Measurements from ENCODE around the gene TMED10.

The TMED10 gene

GRCh38 chr14:75126121-75126544 is 50.3 kb downstream of the TMED10 start:
- Histone ChIP-seq H3K9me3 (ENCODE audit: control insufficient read depth, insufficient read depth, low read depth, low read length) (no peaks in the 10 kb centered on the region), H3K4me1 (ENCODE audit: control insufficient read depth, insufficient read depth, low read length) (peaks cover 19% of the 10 kb centered on the region), H3K4me3 (ENCODE audit: low read depth, low read length) (peak overlapping the region; percentile 98), H3K27ac (ENCODE audit: extremely low read depth, low read depth, low read length) (peak overlapping the region; percentile 94), H3K36me3 (ENCODE audit: control insufficient read depth in 2 of 2, insufficient read depth in 1 of 2, low read length in 2 of 2) (peaks cover 0 to 17% of the 10 kb centered on the region in 2 experiments; a peak in 2 of 3 replicates)
- ChIA-PET CTCF (interaction anchor here (0.6 to 1.9 kb wide), 3 partner anchors 10 to 169 kb away, joined by 3 to 10 read pairs (median 5); partner anchors contain the start of gene ACYP1), POLR2A (interaction anchor here (0.6 to 1.7 kb wide), 9 partner anchors 15 to 371 kb away, joined by 3 to 7 read pairs (median 3); partner anchors contain the start of genes FOS, YLPM1 and ZC2HC1C)
- no peak for TF ChIP-seq ZNF777 (tag by site-specific recombination; IDR thresholded peaks at IDR 0.05; ENCODE audit: borderline replicate concordance)
- TF ChIP-seq ZSCAN30 (tag by site-specific recombination; IDR thresholded peaks at IDR 0.05): no peak
- TF ChIP-seq ZNF473 (tag by site-specific recombination; IDR thresholded peaks at IDR 0.05): no peak
- no peak for TF ChIP-seq ZNF416 (tag by site-specific recombination; IDR thresholded peaks at IDR 0.05)
- TF ChIP-seq TSHZ1 (tag by site-specific recombination; IDR thresholded peaks at IDR 0.05; ENCODE audit: borderline replicate concordance): no peak
- TF ChIP-seq HOXD13 (CRISPR knock-in tag; IDR thresholded peaks at IDR 0.05; ENCODE audit: borderline replicate concordance): no peak
- TF ChIP-seq ZNF362 (tag by site-specific recombination; IDR thresholded peaks at IDR 0.05): no peak
- TF ChIP-seq ZIC2 (tag by site-specific recombination; IDR thresholded peaks at IDR 0.05): no peak
- TF ChIP-seq ZBTB1 (tag by site-specific recombination; IDR thresholded peaks at IDR 0.05): no peak
- no peak for TF ChIP-seq ZNF654 (tag by site-specific recombination; IDR thresholded peaks at IDR 0.05; ENCODE audit: low read depth)
- TF ChIP-seq ZBTB49 (tag by site-specific recombination; IDR thresholded peaks at IDR 0.05; ENCODE audit: low read depth): no peak
- TF ChIP-seq ZNF248 (tag by site-specific recombination; IDR thresholded peaks at IDR 0.05): no peak
- TF ChIP-seq ZNF580 (tag by site-specific recombination; IDR thresholded peaks at IDR 0.05): no peak
- TF ChIP-seq YY1 (tag by site-specific recombination; IDR thresholded peaks at IDR 0.05): no peak
- TF ChIP-seq ZBTB8A (tag by site-specific recombination; IDR thresholded peaks at IDR 0.05): no peak
- no peak for TF ChIP-seq SALL2 (tag by site-specific recombination; IDR thresholded peaks at IDR 0.05; ENCODE audit: borderline replicate concordance)
- TF ChIP-seq ZNF513 (tag by site-specific recombination; IDR thresholded peaks at IDR 0.05): no peak
- TF ChIP-seq ZNF837 (tag by site-specific recombination; IDR thresholded peaks at IDR 0.05): no peak
- TF ChIP-seq ZNF26 (tag by site-specific recombination; IDR thresholded peaks at IDR 0.05): no peak
- no peak for TF ChIP-seq ZFP69B (tag by site-specific recombination; IDR thresholded peaks at IDR 0.05)
